HL-60/S4 (cell line): ENCODE data around the gene IQSEC1.

Source experiments
- in situ Hi-C: fragments of 300-500 bp; cut with MboI; formaldehyde crosslinking; loops from 2 replicates; pipeline ENCODE4 v1.14.3; 2022; ENCODE audit warnings: low sequenced_read_pairs

The IQSEC1 gene

GRCh38 chr3:13007251-13007941, 65.8 kb downstream of the IQSEC1 start:
- in situ Hi-C loops, result no loop called here

- in situ Hi-C loops, result no loop called here
These were observed 66.8 kb downstream of the IQSEC1 start for GRCh38 chr3:13006216-13006990.

GRCh38 chr3:13005301-13005700, 67.9 kb downstream of the IQSEC1 start:
- in situ Hi-C loops, result no loop called here

- in situ Hi-C loops, result no loop called here
These were observed 68.9 kb downstream of the IQSEC1 start for GRCh38 chr3:13004376-13004775.

DNA sequence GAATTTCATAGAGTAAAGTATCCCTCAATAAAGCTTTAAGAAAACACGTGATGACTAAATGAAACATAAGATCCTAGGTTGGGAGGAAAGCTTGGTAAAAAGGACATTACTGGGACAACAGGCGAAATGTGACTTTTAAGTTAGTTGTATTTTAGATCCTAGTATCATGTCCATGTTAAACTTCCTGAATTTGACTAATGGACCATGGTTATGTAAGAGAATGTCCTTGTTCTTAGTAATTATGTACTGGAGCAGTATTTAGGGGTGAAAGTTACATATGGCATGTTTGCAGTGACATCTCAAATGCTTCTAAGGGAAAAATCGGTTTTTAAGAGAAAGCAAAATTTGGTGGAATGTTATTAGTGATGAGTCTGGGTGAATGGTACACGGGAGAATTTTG, 69.6 kb downstream of the IQSEC1 start:
- in situ Hi-C loops, result no loop called here

GRCh38 chr3:13002398-13003124, 70.7 kb downstream of the IQSEC1 start:
- in situ Hi-C loops, result no loop called here

GRCh38 chr3:12999147-13000140, 73.8 kb downstream of the IQSEC1 start:
- in situ Hi-C loops, result no loop called here

DNA sequence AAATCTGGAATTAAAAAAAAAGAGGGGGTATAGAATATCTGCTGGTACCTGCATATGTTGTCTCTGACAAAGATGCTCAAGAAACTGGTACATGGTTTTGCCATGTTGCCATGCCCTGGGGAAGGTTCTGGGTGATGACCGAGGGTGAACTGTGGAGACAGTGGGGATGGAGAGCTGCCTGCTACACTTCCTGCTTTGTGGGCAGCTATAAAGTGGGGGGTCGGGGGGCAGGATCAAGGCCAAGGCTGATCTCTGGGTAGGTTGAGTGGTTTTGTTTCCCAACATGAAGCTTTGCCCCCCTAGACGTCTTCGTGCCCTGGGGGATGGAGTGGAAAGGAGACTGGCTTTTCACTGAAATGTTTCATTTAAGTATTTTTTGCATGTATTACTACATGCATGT, 74.6 kb downstream of the IQSEC1 start:
- in situ Hi-C loops, result no loop called here

- in situ Hi-C loops, result no loop called here
These were observed 75.8 kb downstream of the IQSEC1 start for GRCh38 chr3:12997387-12997786.

DNA sequence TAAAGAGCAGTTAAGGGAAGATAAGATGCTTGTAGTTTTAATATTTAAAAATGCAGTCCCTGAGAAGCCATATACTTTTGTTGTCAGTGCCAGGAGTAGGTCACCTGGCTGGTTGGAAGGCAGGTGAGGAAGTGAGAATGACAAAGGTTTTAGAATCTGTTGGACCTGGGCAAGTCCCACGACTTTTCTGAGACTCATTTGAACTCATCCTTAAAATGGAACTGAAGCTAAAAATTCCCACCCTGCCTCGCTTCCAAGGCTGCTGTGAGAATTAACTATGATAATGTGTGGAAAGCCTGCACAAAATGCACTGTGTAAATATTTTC, 77.1 kb downstream of the IQSEC1 start:
- in situ Hi-C loops, result no loop called here

GRCh38 chr3:12995389-12996180, 77.6 kb downstream of the IQSEC1 start:
- in situ Hi-C loops, result no loop called here

DNA sequence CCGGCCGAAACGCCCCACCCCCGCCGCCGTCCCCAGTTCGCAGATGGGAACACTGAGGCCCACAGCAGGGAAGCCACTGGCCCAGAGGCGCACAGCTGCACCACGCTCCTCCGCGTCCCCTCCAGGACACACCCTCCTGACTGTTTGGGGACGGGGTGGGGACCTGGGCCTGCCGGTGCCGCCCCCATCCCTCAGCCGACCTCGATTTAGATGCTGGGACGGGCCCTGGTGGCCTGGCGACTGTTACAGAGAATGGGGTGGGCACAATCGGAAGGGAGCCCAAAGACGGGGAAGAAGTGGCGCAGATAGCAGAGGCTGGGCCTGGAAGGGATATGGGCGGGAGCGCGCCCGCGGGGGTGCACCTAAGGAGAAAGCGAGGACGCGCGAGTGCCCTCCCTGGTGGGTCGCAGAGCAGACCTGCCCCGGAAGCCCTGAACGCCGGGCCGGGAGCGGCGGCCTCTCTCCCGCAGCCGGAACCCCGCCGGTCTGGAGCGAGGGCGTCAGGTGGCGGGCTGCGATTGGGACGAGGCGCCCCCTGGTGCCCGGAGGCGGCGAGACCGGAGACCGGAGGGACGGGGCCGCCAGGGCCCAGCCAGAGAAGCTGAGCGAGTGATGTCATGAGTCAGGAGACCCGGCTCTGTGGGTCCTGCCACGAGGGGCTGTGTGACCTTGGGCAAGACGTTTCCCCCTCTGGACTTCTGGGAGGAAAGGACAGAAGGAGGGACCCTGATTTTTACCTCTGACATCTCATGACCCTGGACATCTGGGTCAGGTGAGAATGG, 78.4 kb downstream of the IQSEC1 start:
- in situ Hi-C loops, result no loop called here

GRCh38 chr3:12994357-12994606, 78.9 kb downstream of the IQSEC1 start:
- in situ Hi-C loops, result no loop called here

GRCh38 chr3:12993517-12994356, 79.5 kb downstream of the IQSEC1 start:
- in situ Hi-C loops, result no loop called here

- in situ Hi-C loops, result no loop called here
These were observed 80.4 kb downstream of the IQSEC1 start for GRCh38 chr3:12992629-12993516.

- in situ Hi-C loops, result no loop called here
These were observed 81.4 kb downstream of the IQSEC1 start for GRCh38 chr3:12991861-12992281.

- in situ Hi-C loops, result no loop called here
These were observed 81.8 kb downstream of the IQSEC1 start for GRCh38 chr3:12991481-12991837.
